ENCODE results near the gene OR5D18. TPM values are rescaled to one million over a fixed set of nuclear protein-coding genes. Genes with fewer than 3 reads are reported as not detected.

Gene OR5D18
- polyA plus RNA-seq, 1 donor from 2014 or later: not detected

GRCh38 chr11:55847453-55847852, 28.0 kb downstream of the OR5D18 start:
- H4K20me1 ChIP-seq (ENCODE audit: insufficient read depth): no peaks in the 10 kb centered on the region
- no peak overlapping the region for H2AFZ ChIP-seq (ENCODE audit: low read depth, low read length)
- TF ChIP-seq TAF1 (IDR thresholded peaks at IDR 0.05; ENCODE audit: low read depth): no peak
- TF ChIP-seq CTCF (IDR thresholded peaks at IDR 0.05; ENCODE audit: poor library complexity, severe bottlenecking): no peak
- TF ChIP-seq EZH2 (IDR thresholded peaks at IDR 0.05; ENCODE audit: borderline replicate concordance, insufficient read depth, low read length, poor library complexity, severe bottlenecking): no peak
- no peak for TF ChIP-seq POLR2AphosphoS5 (IDR thresholded peaks at IDR 0.05)
- TF ChIP-seq SMC3 (conservative IDR thresholded peaks at IDR 0.05; ENCODE audit: poor library complexity): no peak
- TF ChIP-seq MXI1 (conservative IDR thresholded peaks at IDR 0.05; ENCODE audit: poor library complexity, severe bottlenecking): no peak
- no peak for TF ChIP-seq RAD21 (conservative IDR thresholded peaks at IDR 0.05)
- H3K4me2 ChIP-seq (ENCODE audit: low read length): no peak overlapping the region
- H3K9ac ChIP-seq (ENCODE audit: low read length): no peak overlapping the region
- no peaks in the 10 kb centered on the region for H3K79me2 ChIP-seq (replicated peaks; ENCODE audit: insufficient read depth, low read length)
- H3K27ac ChIP-seq (ENCODE audit: low read length): no peak overlapping the region
- H3K36me3 ChIP-seq (ENCODE audit: insufficient read depth, low read length): no peaks in the 10 kb centered on the region
- no peaks in the 10 kb centered on the region for H3K9me3 ChIP-seq (ENCODE audit: low read length)
- no peaks in the 10 kb centered on the region for H3K9me2 ChIP-seq (ENCODE audit: insufficient read depth, low read length)
- H3F3A ChIP-seq (ENCODE audit: insufficient read depth, low read length, poor library complexity, severe bottlenecking): no peaks in the 10 kb centered on the region
- no peaks in the 10 kb centered on the region for H3K27me3 ChIP-seq (ENCODE audit: insufficient read depth, low read depth, low read length)
- no peak overlapping the region for H3K4me3 ChIP-seq (ENCODE audit: low read length)

- no peak overlapping the region for H3K4me3 ChIP-seq (ENCODE audit: low read length)
- H3K9me3 ChIP-seq (ENCODE audit: low read length): no peaks in the 10 kb centered on the region
- H4K20me1 ChIP-seq (ENCODE audit: insufficient read depth): no peaks in the 10 kb centered on the region
- no peak overlapping the region for H3K9ac ChIP-seq (ENCODE audit: low read length)
- H3K27me3 ChIP-seq (ENCODE audit: insufficient read depth, low read depth, low read length): no peaks in the 10 kb centered on the region
- no peaks in the 10 kb centered on the region for H3K79me2 ChIP-seq (replicated peaks; ENCODE audit: insufficient read depth, low read length)
- H2AFZ ChIP-seq (ENCODE audit: low read depth, low read length): no peak overlapping the region
- H3K9me2 ChIP-seq (ENCODE audit: insufficient read depth, low read length): no peaks in the 10 kb centered on the region
- no peaks in the 10 kb centered on the region for H3K36me3 ChIP-seq (ENCODE audit: insufficient read depth, low read length)
- H3K27ac ChIP-seq (ENCODE audit: low read length): no peak overlapping the region
- H3K4me2 ChIP-seq (ENCODE audit: low read length): no peak overlapping the region
- no peaks in the 10 kb centered on the region for H3F3A ChIP-seq (ENCODE audit: insufficient read depth, low read length, poor library complexity, severe bottlenecking)
- TF ChIP-seq EP300 (conservative IDR thresholded peaks at IDR 0.05; ENCODE audit: poor library complexity, severe bottlenecking) (no peak), REST (IDR thresholded peaks at IDR 0.05; ENCODE audit: borderline replicate concordance) (no peak), CTCF (IDR thresholded peaks at IDR 0.05; ENCODE audit: poor library complexity, severe bottlenecking) (no peak), TAF1 (IDR thresholded peaks at IDR 0.05; ENCODE audit: low read depth) (no peak), RAD21 (conservative IDR thresholded peaks at IDR 0.05) (no peak), SMC3 (conservative IDR thresholded peaks at IDR 0.05; ENCODE audit: poor library complexity) (no peak), EZH2 (IDR thresholded peaks at IDR 0.05; ENCODE audit: borderline replicate concordance, insufficient read depth, low read length, poor library complexity, severe bottlenecking) (no peak), POLR2AphosphoS5 (IDR thresholded peaks at IDR 0.05) (no peak), MXI1 (conservative IDR thresholded peaks at IDR 0.05; ENCODE audit: poor library complexity, severe bottlenecking) (no peak)
These were observed 29.6 kb downstream of the OR5D18 start for GRCh38 chr11:55849037-55849436.
